Activated CD8-positive, alpha-beta memory T cell treated with anti-CD3 and anti-CD28 coated beads for 36 hours (primary cell): Measurements from ENCODE around the gene CCN5. TPM values are rescaled to one million over a fixed set of nuclear protein-coding genes. Genes with fewer than 3 reads are reported as not detected.
"Not testable (repeated sequence)": the region's sequence is repeated elsewhere in the genome, so short reads cannot be mapped to it uniquely, and the experiment has no call there.

Experiments used
- CTCF ChIA-PET: fragments of 350-600 bp; sonication (Branson Sonifier 250); formaldehyde crosslinking; loops from one replicate; lab custom pipeline; 2021; ENCODE audit warnings: antibody characterized with exemption; lab: Charles Lee
- POLR2A ChIA-PET: fragments of 350-600 bp; sonication (Branson Sonifier 250); formaldehyde crosslinking; loops from one replicate; lab custom pipeline; 2021; ENCODE audit warnings: antibody characterized with exemption; lab: Charles Lee
- total RNA-seq, 2 experiments: library from RNA; stranded (reverse); gene quantifications; one replicate each; pipeline ENCODE4 v1.2.3, GENCODE V29; 2021

CCN5 gene, protein sequence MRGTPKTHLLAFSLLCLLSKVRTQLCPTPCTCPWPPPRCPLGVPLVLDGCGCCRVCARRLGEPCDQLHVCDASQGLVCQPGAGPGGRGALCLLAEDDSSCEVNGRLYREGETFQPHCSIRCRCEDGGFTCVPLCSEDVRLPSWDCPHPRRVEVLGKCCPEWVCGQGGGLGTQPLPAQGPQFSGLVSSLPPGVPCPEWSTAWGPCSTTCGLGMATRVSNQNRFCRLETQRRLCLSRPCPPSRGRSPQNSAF
- not detected for total RNA-seq

- CTCF ChIA-PET = no interaction called here
- POLR2A ChIA-PET = no interaction called here
Measured at GRCh38 chr20:44714701-44715498, at the start of gene CCN5. Gene CCN5, plus strand, starts transcription at chr20:44715369. Its CDS starts 22 bp downstream, at chr20:44715391.

GRCh38 chr20:44666066-44666465, 49.1 kb upstream of the CCN5 start:
- CTCF ChIA-PET = interaction anchor here (0.9 kb wide), 1 partner anchor 19 kb away, joined by 3 read pairs; no protein-coding TSS in a partner anchor
- POLR2A ChIA-PET = no interaction called here

DNA sequence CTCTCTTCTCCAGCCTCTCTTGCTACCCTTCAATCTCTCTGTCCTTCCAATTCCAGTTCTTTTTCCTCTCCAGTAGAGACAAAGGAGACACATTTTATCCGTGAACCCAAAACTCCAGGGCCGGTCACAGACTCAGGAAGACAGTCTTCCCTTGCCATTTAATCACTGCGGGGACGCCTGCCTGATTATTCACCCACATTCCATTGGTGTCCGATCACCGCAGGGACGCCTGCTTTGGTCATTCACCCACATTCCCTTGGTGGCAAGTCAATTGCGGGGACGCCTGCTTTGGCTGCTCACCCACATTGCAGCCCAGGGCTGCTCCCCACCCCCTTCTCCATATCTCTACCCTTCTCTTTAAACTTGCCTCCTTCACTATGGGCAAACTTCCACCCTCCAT, 44.3 kb upstream of the CCN5 start:
- POLR2A ChIA-PET, CTCF ChIA-PET: not testable (repeated sequence)

- POLR2A ChIA-PET = not testable (repeated sequence)
- CTCF ChIA-PET = interaction anchor here (0.7 to 1.6 kb wide), 2 partner anchors 14 to 826 kb away, joined by 3 to 4 read pairs; no protein-coding TSS in a partner anchor
Measured at GRCh38 chr20:44671541-44671940, 43.6 kb upstream of the CCN5 start.

DNA sequence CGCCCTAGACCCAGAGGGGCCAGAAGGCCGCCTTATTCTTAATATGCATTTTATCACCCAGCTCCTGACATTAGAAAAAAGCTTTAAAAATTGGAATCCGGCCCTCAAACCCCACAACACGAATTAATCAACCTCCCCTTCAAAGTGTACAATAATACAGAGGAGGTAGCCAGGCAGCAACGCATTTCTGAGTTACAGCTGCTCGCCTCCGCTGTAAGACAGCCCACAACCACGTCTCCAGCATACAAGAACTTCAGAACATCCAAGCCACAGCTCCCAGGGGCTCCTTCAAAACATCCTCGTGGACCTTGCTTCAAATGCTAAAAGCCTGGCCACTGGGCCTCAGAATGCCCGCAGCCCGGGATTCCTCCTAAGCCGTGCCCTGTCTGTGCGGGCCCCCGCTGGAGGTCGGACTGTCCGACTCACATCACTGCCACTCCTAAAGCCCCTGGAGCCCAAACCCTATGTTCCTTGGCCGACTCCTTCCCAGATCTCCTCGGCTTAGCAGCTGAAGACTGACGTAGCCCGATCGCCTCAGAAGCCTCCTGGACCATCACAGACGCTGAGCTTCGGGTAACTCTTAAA, 42.8 kb upstream of the CCN5 start:
- POLR2A ChIA-PET = not testable (repeated sequence)
- CTCF ChIA-PET = interaction anchor here (0.9 to 1.6 kb wide), 2 partner anchors 11 to 13 kb away, joined by 3 to 4 read pairs; no protein-coding TSS in a partner anchor

GRCh38 chr20:44678242-44678641, 36.9 kb upstream of the CCN5 start:
- POLR2A ChIA-PET = no interaction called here
- CTCF ChIA-PET = interaction anchor here (0.7 kb wide), 1 partner anchor 286 kb away, joined by 4 read pairs; no protein-coding TSS in a partner anchor

- CTCF ChIA-PET = no interaction called here
- POLR2A ChIA-PET = interaction anchor here (0.8 kb wide), 1 partner anchor 16 kb away, joined by 3 read pairs; no protein-coding TSS in a partner anchor
Measured at GRCh38 chr20:44678990-44679611, 36.1 kb upstream of the CCN5 start.

DNA sequence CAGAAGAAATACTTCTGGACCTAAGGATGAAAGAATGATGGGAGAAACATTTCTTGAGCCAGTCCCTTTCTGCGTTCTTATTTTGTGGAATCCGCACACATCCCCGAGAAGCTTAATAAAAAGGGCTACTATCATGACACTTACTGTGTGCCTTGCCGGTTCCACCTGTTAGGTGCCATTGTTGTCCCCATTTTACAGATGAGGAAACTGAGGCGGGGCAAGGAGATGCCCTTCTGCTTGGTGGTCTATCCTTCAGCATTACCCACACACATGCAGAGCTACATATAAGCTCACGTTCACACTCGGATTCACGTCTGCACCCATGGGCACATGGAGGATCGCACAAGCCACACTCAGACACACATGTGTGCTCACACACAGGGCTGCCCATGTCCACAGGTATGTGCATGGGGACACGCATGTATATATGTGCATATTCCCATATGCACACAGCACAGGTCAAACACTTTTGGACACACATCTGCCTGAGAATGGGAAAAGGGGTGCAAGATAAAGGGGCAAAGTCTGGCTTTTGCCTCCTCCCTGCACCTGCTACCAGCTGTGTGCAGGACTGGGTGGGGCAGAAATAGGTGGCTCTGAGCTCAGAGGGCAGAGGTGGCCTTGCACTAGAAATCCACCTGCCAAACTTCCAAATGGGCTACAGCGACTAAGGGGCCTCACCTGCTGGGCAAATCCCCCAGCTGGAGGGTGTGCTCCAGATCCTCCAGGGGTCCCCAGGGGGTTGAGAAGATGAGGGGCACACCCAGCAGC, 33.2 kb upstream of the CCN5 start:
- CTCF ChIA-PET = interaction anchor here (2.2 kb wide), 1 partner anchor 32 kb away, joined by 9 read pairs; no protein-coding TSS in a partner anchor
- POLR2A ChIA-PET = no interaction called here

DNA sequence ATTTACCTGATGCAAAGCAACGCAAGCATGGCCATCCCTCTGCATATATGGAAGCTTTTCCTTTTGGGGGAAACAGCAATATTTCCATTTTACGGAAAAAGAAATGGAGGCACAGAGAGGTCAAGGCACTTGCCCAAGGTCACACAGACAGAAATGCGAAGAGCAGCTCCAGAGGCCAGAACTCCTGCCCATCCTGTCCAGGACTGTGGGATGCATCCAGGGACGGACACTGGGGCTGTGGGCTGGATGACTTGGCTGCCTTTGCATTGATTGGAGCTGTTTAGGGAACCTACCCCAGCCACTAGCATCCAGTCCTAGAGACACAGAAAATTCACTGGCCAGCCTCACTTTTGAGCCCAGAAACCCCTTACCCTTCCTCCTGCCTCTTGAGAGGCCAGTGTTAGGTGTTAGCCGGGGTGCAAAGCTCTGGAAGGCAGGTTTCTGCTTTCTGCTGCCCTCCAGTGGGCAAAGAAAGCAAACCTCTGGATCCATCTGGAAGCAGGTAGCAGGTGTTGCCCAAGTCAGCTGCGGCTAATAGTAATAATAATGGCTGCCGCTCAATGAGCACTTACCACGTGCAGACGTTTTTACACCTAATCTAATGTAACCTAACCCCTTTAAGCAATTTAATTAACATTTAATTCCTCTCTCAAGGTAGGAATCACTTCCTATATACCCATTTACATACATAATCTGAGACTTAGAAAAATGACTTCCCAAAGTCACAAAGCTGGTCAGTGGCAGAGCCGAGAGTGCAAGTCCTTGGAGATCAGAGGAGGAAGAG, 31.7 kb upstream of the CCN5 start:
- CTCF ChIA-PET = interaction anchor here (0.6 to 2.3 kb wide), 17 partner anchors 8 to 1227 kb away, joined by 3 to 16 read pairs (median 4); no protein-coding TSS in a partner anchor
- POLR2A ChIA-PET = no interaction called here

- ChIA-PET POLR2A (no interaction called here), CTCF (interaction anchor here (0.6 to 2.3 kb wide), 25 partner anchors 8 to 516 kb away, joined by 3 to 19 read pairs (median 3); no protein-coding TSS in a partner anchor)
Measured at GRCh38 chr20:44684047-44684967, 30.9 kb upstream of the CCN5 start.

- ChIA-PET CTCF (no interaction called here), POLR2A (no interaction called here)
Measured at GRCh38 chr20:44686934-44687333, 28.2 kb upstream of the CCN5 start.

DNA sequence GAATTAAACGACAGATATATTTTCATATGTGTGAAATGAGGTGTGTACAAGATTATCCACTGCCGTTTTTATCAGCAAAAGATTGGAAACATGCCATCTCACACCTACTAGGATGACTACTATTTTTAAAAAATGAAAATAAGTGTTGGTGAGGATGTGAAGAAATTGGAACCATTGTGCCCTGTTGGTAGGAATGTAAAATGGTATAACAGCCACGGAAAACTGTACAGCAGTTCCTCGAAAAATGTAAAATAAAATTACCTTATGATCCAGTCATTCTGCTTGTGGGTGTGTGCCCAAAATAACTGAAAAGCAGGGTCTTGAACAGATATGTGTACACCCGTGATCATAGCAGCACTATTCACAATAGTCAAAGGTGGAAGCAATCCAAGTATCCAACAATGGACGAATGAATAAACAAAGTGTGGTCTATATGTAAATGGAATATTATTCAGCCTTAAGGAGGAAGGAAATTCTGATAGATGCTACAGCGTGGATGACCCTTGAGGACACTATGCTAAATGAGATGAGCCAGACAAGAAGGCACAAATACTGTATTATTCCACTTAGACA, 27.0 kb upstream of the CCN5 start:
- ChIA-PET CTCF (interaction anchor here (0.7 kb wide), 1 partner anchor 11 kb away, joined by 4 read pairs; no protein-coding TSS in a partner anchor), POLR2A (no interaction called here)

- ChIA-PET POLR2A (no interaction called here), CTCF (interaction anchor here (0.6 kb wide), 1 partner anchor 230 kb away, joined by 4 read pairs; no protein-coding TSS in a partner anchor)
Measured at GRCh38 chr20:44689809-44690208, 25.4 kb upstream of the CCN5 start.

DNA sequence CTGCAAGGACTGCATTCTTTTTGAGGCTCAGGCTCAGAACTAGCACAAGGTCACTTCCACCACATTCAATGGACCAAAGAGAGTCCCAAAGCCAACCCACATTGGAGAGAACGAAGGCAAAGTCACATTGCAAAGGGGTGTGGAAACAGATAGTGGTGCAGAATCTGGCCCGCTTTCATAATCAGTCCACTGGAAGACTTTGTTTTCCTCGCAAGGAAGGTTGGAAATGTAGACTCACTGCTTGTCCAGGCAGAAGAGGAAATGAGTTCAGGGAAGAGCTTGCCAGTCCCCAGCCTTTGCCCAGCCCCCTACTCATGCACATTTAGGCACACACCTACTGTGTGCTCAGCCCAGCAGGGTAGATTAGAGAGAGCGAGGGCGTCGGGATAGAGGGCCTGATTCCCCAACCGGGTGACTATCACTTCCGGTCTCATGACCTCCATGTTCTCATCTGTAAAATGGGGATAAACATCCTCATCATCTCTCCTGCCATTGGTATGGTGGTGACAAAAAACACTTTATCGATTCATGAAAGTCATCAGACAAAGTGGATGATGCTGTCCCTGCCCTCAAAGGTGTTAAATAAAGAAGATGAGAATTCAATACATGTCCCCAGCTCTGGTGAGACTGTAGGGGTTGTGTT, 24.3 kb upstream of the CCN5 start:
- ChIA-PET POLR2A (no interaction called here), CTCF (interaction anchor here (0.9 to 1.4 kb wide), 2 partner anchors 8 to 82 kb away, joined by 3 to 7 read pairs; no protein-coding TSS in a partner anchor)
